OCI-LY1 (cell line): ENCODE results near the gene SCAPER.
"Not testable (repeated sequence)": the region's sequence is repeated elsewhere in the genome, so short reads cannot be mapped to it uniquely, and the experiment has no call there.

Source experiments
- H2AFZ ChIP-seq: fragments of 200-600 bp; sonication (generic), shearing (Covaris generic); 2 replicates; pipeline ENCODE4 v1.6.0; 2014; ENCODE audit warnings: antibody characterized with exemption, mild to moderate bottlenecking, low read length
- H3F3A ChIP-seq: fragments of 200-600 bp; sonication (generic), shearing (Covaris generic); 2 replicates; pipeline ENCODE4 v1.6.0; 2014; ENCODE audit warnings: mild to moderate bottlenecking, antibody characterized with exemption, low read length, moderate library complexity; ENCODE audit not compliant: insufficient read depth
- H3K27ac ChIP-seq: fragments of 200-600 bp; sonication (generic); 2 replicates; pipeline ENCODE4 v1.5.1; 2014; ENCODE audit warnings: low read length, mixed run types, mild to moderate bottlenecking, low read depth; ENCODE audit not compliant: poor library complexity, severe bottlenecking
- H3K27me3 ChIP-seq: fragments of 200-600 bp; sonication (generic); 2 replicates; pipeline ENCODE4 v1.6.0; 2014; ENCODE audit warnings: antibody characterized with exemption, mild to moderate bottlenecking, low read length, moderate library complexity; ENCODE audit not compliant: insufficient read depth
- H3K36me3 ChIP-seq: fragments of 200-600 bp; sonication (generic); 2 replicates; pipeline ENCODE4 v1.6.1; 2014; ENCODE audit warnings: mild to moderate bottlenecking, antibody characterized with exemption, low read length, moderate library complexity, mixed read lengths; ENCODE audit not compliant: insufficient read depth
- H3K4me1 ChIP-seq: fragments of 200-600 bp; sonication (generic); 2 replicates; pipeline ENCODE4 v1.5.1; 2014; ENCODE audit warnings: mild to moderate bottlenecking, low read length, moderate library complexity; ENCODE audit not compliant: insufficient read depth, severe bottlenecking
- H3K4me2 ChIP-seq: fragments of 200-600 bp; sonication (generic), shearing (Covaris generic); 2 replicates; pipeline ENCODE4 v1.6.1; 2014; ENCODE audit warnings: low read length
- H3K4me3 ChIP-seq: fragments of 200-600 bp; sonication (generic); 2 replicates; pipeline ENCODE4 v1.5.1; 2014; ENCODE audit warnings: low read length, low read depth, mild to moderate bottlenecking, mixed read lengths; ENCODE audit not compliant: poor library complexity, severe bottlenecking
- H3K79me2 ChIP-seq: fragments of 200-600 bp; shearing (Covaris generic); 2 replicates; pipeline ENCODE4 v1.6.1; 2016; ENCODE audit warnings: mixed run types, low read length, mixed read lengths; ENCODE audit not compliant: insufficient read depth
- H3K9ac ChIP-seq: fragments of 200-600 bp; sonication (generic), shearing (Covaris generic); 2 replicates; pipeline ENCODE4 v1.6.1; 2014; ENCODE audit warnings: mild to moderate bottlenecking, low read length, mixed read lengths
- H3K9me2 ChIP-seq: fragments of 200-600 bp; sonication (generic), shearing (Covaris generic); 2 replicates; pipeline ENCODE4 v1.6.1; 2014; ENCODE audit warnings: low read depth, mild to moderate bottlenecking, low read length, mixed read lengths
- H3K9me3 ChIP-seq: fragments of 200-600 bp; shearing (Covaris generic); 2 replicates; pipeline ENCODE4 v1.6.1; 2014; ENCODE audit warnings: low read length, mixed read lengths
- H4K20me1 ChIP-seq: fragments of 200-600 bp; sonication (generic), shearing (Covaris generic); 2 replicates; pipeline ENCODE4 v1.6.0; 2016; ENCODE audit warnings: mild to moderate bottlenecking, low read length; ENCODE audit not compliant: insufficient read depth
- EZH2 ChIP-seq: fragments of 200-600 bp; sonication (generic), shearing (Covaris generic); IDR thresholded peaks from 2 replicates; pipeline ENCODE4 v1.8.0; 2017; ENCODE audit warnings: borderline replicate concordance, mixed run types, mild to moderate bottlenecking, antibody characterized with exemption, low read length, moderate library complexity, mixed read lengths
- TF ChIP-seq, protein P1 (sequence below): fragments of 200-600 bp; sonication (generic), shearing (Covaris generic); IDR thresholded peaks from 2 replicates; pipeline ENCODE4 v1.5.1; 2017; ENCODE audit warnings: mild to moderate bottlenecking, antibody characterized with exemption, low read length, moderate library complexity, mixed read lengths

SCAPER gene

DNA sequence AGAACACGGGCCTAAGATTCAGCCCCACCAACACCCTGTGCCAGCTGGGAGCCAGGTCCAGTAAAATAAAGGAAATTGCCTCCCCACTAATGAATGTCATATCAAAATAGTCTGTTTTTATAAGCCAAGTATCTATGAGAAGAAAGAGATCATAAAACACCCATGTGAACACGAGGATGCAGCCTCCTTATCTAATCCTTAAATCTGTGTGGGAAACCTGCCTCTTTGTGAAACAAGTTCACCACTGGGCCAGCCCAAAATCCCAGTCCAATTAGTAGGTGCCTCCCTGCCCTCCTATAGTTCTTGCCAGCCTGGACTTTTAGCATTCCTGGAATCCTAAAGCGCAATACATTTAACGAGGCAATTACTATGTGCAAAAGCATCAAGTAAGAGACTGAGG, 42.0 kb downstream of the SCAPER start:
- TF ChIP-seq EZH2: no peak
- TF ChIP-seq, protein P1, sequence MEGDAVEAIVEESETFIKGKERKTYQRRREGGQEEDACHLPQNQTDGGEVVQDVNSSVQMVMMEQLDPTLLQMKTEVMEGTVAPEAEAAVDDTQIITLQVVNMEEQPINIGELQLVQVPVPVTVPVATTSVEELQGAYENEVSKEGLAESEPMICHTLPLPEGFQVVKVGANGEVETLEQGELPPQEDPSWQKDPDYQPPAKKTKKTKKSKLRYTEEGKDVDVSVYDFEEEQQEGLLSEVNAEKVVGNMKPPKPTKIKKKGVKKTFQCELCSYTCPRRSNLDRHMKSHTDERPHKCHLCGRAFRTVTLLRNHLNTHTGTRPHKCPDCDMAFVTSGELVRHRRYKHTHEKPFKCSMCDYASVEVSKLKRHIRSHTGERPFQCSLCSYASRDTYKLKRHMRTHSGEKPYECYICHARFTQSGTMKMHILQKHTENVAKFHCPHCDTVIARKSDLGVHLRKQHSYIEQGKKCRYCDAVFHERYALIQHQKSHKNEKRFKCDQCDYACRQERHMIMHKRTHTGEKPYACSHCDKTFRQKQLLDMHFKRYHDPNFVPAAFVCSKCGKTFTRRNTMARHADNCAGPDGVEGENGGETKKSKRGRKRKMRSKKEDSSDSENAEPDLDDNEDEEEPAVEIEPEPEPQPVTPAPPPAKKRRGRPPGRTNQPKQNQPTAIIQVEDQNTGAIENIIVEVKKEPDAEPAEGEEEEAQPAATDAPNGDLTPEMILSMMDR: no peak
- no peaks in the 10 kb centered on the region for H3K36me3 ChIP-seq
- no peaks in the 10 kb centered on the region for H3K9me3 ChIP-seq
- H3K4me3 ChIP-seq: no peak overlapping the region
- no peaks in the 10 kb centered on the region for H3F3A ChIP-seq
- H2AFZ ChIP-seq: no peak overlapping the region
- H3K79me2 ChIP-seq: no peaks in the 10 kb centered on the region
- H3K27me3 ChIP-seq: no peaks in the 10 kb centered on the region
- no peak overlapping the region for H3K9ac ChIP-seq
- no peaks in the 10 kb centered on the region for H3K9me2 ChIP-seq
- H4K20me1 ChIP-seq: no peaks in the 10 kb centered on the region
- H3K4me2 ChIP-seq: no peak overlapping the region
- no peak overlapping the region for H3K27ac ChIP-seq
- no peaks in the 10 kb centered on the region for H3K4me1 ChIP-seq

DNA sequence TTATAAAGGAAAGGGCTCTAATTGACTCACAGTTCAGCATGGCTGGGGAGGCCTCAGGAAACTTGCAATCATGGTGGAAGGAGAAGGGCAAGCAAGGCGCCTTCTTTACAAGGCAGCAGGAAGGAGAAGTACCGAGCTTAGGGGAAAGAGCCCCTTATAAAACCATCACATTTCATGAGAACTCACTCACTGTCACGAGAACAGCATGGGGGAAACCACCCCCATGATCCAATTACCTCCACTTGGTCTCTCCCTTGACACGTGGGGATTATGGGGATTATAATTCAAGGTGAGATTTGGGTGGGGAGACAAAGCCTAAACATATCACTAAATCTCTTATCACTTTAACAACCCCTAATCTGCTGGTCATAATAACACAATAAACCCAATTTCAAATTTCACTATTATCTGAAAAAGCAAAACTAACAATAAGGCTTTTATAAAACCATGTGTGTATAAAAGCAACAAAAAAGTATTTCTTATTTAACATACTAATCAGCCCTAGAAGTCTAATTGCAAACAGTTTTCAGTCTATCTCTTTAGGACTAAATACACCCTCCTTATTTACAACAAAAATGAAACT, 43.2 kb downstream of the SCAPER start:
- Histone ChIP-seq H4K20me1 (no peaks in the 10 kb centered on the region), H3K27me3 (no peaks in the 10 kb centered on the region), H3K9me2 (no peaks in the 10 kb centered on the region), H3F3A (no peaks in the 10 kb centered on the region), H3K4me3 (no peak overlapping the region), H3K27ac (no peak overlapping the region), H3K9ac (no peak overlapping the region), H3K4me1 (no peaks in the 10 kb centered on the region), H3K79me2 (no peaks in the 10 kb centered on the region), H3K9me3 (no peaks in the 10 kb centered on the region), H2AFZ (no peak overlapping the region), H3K36me3 (no peaks in the 10 kb centered on the region), H3K4me2 (no peak overlapping the region)
- TF ChIP-seq, protein P1: no peak
- no peak for TF ChIP-seq EZH2

DNA sequence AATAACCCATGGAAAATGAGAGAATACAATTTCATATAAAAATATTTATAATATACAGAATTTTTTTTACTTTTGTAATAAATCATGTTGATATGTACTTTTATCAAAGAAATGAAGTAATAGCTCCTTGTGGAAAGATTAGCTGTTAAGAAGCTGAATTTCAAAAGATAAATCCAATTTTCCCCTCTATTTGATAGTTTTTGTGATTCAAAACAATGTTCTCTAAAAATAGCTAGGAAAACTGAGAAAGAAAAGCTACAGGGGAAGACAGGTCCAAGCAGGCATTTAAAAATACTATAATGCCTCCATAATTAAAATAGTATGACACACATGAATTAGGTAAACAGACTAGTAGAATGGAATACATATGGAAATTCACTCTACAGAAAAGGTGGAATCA, 44.9 kb downstream of the SCAPER start:
- Histone ChIP-seq H2AFZ (no peak overlapping the region), H3K9me2 (no peaks in the 10 kb centered on the region), H3K4me3 (no peak overlapping the region), H3K36me3 (peaks cover 5% of the 10 kb centered on the region), H3K27ac (no peak overlapping the region), H3K4me1 (no peaks in the 10 kb centered on the region), H3K9ac (no peak overlapping the region), H3K79me2 (no peaks in the 10 kb centered on the region), H3K9me3 (no peaks in the 10 kb centered on the region), H4K20me1 (no peaks in the 10 kb centered on the region), H3K27me3 (no peaks in the 10 kb centered on the region), H3F3A (no peaks in the 10 kb centered on the region), H3K4me2 (no peak overlapping the region)
- TF ChIP-seq, protein P1: no peak
- no peak for TF ChIP-seq EZH2

DNA sequence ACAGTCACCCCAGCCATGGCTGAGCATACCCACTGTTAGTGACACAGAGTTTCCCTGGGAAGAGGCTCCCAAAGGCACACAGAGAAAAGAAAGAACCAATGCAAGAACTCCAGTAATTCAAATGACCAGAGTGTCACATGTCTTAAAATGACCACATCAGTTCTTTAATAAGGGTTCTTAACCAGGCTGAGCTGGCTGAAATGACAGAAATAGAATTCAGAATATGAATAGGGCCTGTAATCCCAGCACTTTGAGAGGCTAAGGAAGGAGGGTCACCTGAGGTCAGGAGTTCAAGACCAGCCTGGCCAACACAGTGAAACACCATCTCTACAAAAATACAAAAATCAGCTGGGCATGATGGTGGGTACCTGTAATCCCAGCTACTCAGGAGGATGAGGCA, 54.8 kb downstream of the SCAPER start:
- H3F3A ChIP-seq, H3K27ac ChIP-seq, H3K9me2 ChIP-seq, H3K4me2 ChIP-seq, H3K4me1 ChIP-seq, H4K20me1 ChIP-seq, H3K27me3 ChIP-seq, H2AFZ ChIP-seq, H3K4me3 ChIP-seq, H3K9ac ChIP-seq, H3K36me3 ChIP-seq, H3K79me2 ChIP-seq: not testable (repeated sequence)
- peaks cover 11% of the 10 kb centered on the region; the same call in 1 of the 2 replicates for H3K9me3 ChIP-seq
